ENCODE results near the gene GNAO1.

DNA sequence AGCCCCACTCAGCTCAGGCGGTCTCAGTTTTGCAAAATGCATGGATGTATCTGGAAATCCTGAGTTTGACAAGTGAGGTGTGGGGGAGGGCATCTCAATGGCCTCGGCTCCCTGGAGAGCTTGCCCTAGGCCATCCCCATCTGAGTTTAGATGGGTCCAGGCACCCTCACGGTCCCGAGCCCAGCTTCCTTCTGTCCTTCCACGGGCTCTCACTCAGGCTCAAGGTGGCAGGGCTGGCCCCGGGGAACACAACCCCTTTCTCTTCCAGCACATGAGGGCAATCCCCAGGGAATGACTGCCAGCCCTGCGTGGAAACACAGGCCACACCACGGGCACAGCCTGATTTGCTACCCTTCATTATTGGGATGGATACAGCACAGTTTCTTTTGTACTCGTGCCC is 175.7 kb downstream of the GNAO1 start:
- TF ChIP-seq EZH2phosphoT487 (IDR thresholded peaks at IDR 0.05; ENCODE audit: insufficient read depth, low read depth) = no peak
- TF ChIP-seq EZH2 (IDR thresholded peaks at IDR 0.05; ENCODE audit: insufficient read depth, poor library complexity, severe bottlenecking) = no peak
